ENCODE measurements around the gene EIF3L.

The EIF3L gene

DNA sequence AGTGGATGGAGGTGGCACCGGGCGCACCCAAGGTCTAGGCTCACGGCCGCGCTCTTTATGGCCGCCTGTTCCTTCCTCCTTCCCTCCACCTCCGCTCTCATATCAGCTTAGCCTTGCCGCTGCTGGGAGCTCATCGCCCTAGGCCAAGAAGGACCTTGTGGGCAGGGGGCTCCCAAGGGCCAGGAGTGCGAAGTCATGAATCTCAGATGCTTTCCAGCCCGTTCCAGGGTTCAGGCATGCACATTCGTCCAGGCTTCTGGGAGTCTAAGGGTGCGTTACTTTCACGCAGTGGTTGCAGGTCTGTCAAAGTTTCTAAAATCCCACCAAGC, 30.1 kb upstream of the EIF3L start:
- Histone ChIP-seq H3F3A (ENCODE audit: control insufficient read depth, insufficient read depth) (no peaks in the 10 kb centered on the region), H3K79me2 (ENCODE audit: control insufficient read depth, low read length) (no peaks in the 10 kb centered on the region), H3K27me3 (ENCODE audit: control insufficient read depth, low read length) (peaks cover 32% of the 10 kb centered on the region), H3K36me3 (ENCODE audit: control insufficient read depth, low read length) (no peaks in the 10 kb centered on the region), H4K20me1 (ENCODE audit: control insufficient read depth, insufficient read depth, low read depth, low read length) (no peaks in the 10 kb centered on the region), H3K4me2 (ENCODE audit: low read length) (peak overlapping the region; percentile 82), H3K4me1 (ENCODE audit: control insufficient read depth, low read length) (peaks cover 20% of the 10 kb centered on the region), H3K9me3 (ENCODE audit: control insufficient read depth, insufficient read depth, low read length) (no peaks in the 10 kb centered on the region), H3K4me3 (ENCODE audit: low read length) (peak overlapping the region; percentile 60), H3K27ac (ENCODE audit: low read depth, low read length) (no peak overlapping the region), H3K9me2 (replicated peaks; ENCODE audit: control insufficient read depth, low read length) (no peaks in the 10 kb centered on the region)
- TF ChIP-seq EZH2phosphoT487 (IDR thresholded peaks at IDR 0.05; ENCODE audit: borderline replicate concordance, low read length): no peak
- TF ChIP-seq, protein P1, sequence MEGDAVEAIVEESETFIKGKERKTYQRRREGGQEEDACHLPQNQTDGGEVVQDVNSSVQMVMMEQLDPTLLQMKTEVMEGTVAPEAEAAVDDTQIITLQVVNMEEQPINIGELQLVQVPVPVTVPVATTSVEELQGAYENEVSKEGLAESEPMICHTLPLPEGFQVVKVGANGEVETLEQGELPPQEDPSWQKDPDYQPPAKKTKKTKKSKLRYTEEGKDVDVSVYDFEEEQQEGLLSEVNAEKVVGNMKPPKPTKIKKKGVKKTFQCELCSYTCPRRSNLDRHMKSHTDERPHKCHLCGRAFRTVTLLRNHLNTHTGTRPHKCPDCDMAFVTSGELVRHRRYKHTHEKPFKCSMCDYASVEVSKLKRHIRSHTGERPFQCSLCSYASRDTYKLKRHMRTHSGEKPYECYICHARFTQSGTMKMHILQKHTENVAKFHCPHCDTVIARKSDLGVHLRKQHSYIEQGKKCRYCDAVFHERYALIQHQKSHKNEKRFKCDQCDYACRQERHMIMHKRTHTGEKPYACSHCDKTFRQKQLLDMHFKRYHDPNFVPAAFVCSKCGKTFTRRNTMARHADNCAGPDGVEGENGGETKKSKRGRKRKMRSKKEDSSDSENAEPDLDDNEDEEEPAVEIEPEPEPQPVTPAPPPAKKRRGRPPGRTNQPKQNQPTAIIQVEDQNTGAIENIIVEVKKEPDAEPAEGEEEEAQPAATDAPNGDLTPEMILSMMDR (IDR thresholded peaks at IDR 0.05; ENCODE audit: low read depth, low read length, poor library complexity, severe bottlenecking): no peak

DNA sequence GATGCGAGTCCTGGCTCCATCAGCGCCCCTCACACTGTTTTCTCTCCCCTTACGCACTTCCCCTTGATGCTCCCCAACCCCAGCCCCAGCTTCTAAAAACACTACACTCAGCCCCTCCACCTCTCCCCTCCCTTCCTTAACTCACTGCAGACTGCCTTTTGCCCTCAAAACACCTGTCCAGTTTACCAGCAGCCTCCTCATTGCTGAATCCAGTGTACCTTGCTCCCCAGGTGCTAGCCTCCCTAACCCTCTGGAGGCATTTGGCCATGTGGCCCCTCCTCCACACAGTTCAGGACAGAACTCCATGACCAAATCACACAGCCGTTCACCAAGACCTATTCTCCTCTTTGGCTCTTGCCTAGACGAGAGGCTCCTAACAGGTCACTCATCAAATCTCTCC, 28.9 kb upstream of the EIF3L start:
- H3K36me3 ChIP-seq (ENCODE audit: control insufficient read depth, low read length): no peaks in the 10 kb centered on the region
- H4K20me1 ChIP-seq (ENCODE audit: control insufficient read depth, insufficient read depth, low read depth, low read length): no peaks in the 10 kb centered on the region
- H3K9me2 ChIP-seq (replicated peaks; ENCODE audit: control insufficient read depth, low read length): no peaks in the 10 kb centered on the region
- H3F3A ChIP-seq (ENCODE audit: control insufficient read depth, insufficient read depth): no peaks in the 10 kb centered on the region
- TF ChIP-seq, protein P1 (IDR thresholded peaks at IDR 0.05; ENCODE audit: low read depth, low read length, poor library complexity, severe bottlenecking): no peak
- no peak for TF ChIP-seq EZH2phosphoT487 (IDR thresholded peaks at IDR 0.05; ENCODE audit: borderline replicate concordance, low read length)
- H3K4me2 ChIP-seq (ENCODE audit: low read length): no peak overlapping the region
- no peak overlapping the region for H3K4me3 ChIP-seq (ENCODE audit: low read length)
- H3K9me3 ChIP-seq (ENCODE audit: control insufficient read depth, insufficient read depth, low read length): no peaks in the 10 kb centered on the region
- H3K27me3 ChIP-seq (ENCODE audit: control insufficient read depth, low read length): peaks cover 32% of the 10 kb centered on the region
- no peak overlapping the region for H3K27ac ChIP-seq (ENCODE audit: low read depth, low read length)
- H3K4me1 ChIP-seq (ENCODE audit: control insufficient read depth, low read length): peaks cover 20% of the 10 kb centered on the region
- H3K79me2 ChIP-seq (ENCODE audit: control insufficient read depth, low read length): no peaks in the 10 kb centered on the region

DNA sequence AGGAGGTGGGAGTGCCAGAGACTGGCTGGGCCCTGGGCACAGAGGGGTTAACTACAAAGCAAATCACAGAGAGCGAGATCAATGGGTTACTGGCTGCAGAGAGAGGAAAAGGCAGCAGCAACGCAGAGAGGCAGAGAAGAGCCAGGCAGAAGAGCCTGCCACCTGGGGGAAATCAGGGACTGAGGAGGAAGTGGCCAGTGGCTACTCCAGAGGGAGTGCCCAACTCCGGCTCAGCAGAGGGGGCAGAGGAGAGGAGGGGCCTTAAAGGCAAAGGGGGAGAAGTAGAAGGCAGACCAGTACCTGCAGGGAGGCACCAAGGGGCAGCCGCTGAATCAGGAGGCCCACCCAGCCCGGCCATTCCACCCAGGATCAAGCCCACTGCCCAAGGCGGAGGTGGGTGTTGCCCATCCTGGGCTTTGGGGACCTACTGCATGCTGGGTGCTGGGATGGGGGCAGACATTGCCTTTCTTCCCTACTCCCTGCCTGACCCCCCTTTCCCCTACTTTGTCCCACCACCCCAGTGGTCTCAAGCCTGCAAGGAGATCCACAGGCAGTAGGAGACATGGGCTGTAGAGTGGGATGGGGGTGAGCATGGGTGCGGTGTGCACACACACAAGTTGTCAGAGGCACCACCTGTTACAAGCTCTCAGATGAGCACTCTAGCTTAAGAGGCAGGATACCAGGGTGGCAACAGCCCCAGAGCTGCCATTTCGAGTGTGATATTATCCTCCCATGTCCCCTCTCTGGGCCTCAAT, 27.0 kb upstream of the EIF3L start:
- Histone ChIP-seq H3K27ac (ENCODE audit: low read depth, low read length) (no peak overlapping the region), H3K4me1 (ENCODE audit: control insufficient read depth, low read length) (peaks cover 20% of the 10 kb centered on the region), H4K20me1 (ENCODE audit: control insufficient read depth, insufficient read depth, low read depth, low read length) (no peaks in the 10 kb centered on the region), H3K79me2 (ENCODE audit: control insufficient read depth, low read length) (no peaks in the 10 kb centered on the region), H3K27me3 (ENCODE audit: control insufficient read depth, low read length) (peaks cover 32% of the 10 kb centered on the region), H3K4me2 (ENCODE audit: low read length) (no peak overlapping the region), H3K4me3 (ENCODE audit: low read length) (no peak overlapping the region), H3K9me3 (ENCODE audit: control insufficient read depth, insufficient read depth, low read length) (no peaks in the 10 kb centered on the region), H3K36me3 (ENCODE audit: control insufficient read depth, low read length) (no peaks in the 10 kb centered on the region), H3K9me2 (replicated peaks; ENCODE audit: control insufficient read depth, low read length) (no peaks in the 10 kb centered on the region), H3F3A (ENCODE audit: control insufficient read depth, insufficient read depth) (no peaks in the 10 kb centered on the region)
- TF ChIP-seq, protein P1 (IDR thresholded peaks at IDR 0.05; ENCODE audit: low read depth, low read length, poor library complexity, severe bottlenecking): no peak
- TF ChIP-seq EZH2phosphoT487 (IDR thresholded peaks at IDR 0.05; ENCODE audit: borderline replicate concordance, low read length): no peak
